NCI-H524 treated with DMSO at 0.1 percent for 48 hours (cell line): Measurements from ENCODE around the gene ZFP64.
"Not testable (repeated sequence)": the region's sequence is repeated elsewhere in the genome, so short reads cannot be mapped to it uniquely, and the experiment has no call there.

Experiments
- DNase-seq: peaks from one replicate; lab custom pipeline; 2025; lab: John Stamatoyannopoulos, UW

ZFP64 gene

GRCh38 chr20:52154575-52154974 lies 37.0 kb downstream of the ZFP64 start:
- DNase-seq, result no peak

- no peak for DNase-seq
These were observed 37.7 kb downstream of the ZFP64 start for GRCh38 chr20:52153896-52154295.

GRCh38 chr20:52152921-52153320 lies 38.7 kb downstream of the ZFP64 start:
- no peak for DNase-seq

GRCh38 chr20:52152416-52152815 lies 39.2 kb downstream of the ZFP64 start:
- no peak for DNase-seq

- DNase-seq, result peak; percentile 15
These were observed 40.9 kb downstream of the ZFP64 start for GRCh38 chr20:52150440-52151258.

- no peak for DNase-seq
These were observed 46.0 kb downstream of the ZFP64 start for GRCh38 chr20:52145587-52145986.

GRCh38 chr20:52143277-52143676 lies 48.3 kb downstream of the ZFP64 start:
- DNase-seq, result no peak

- no peak for DNase-seq
These were observed 48.8 kb downstream of the ZFP64 start for GRCh38 chr20:52142757-52143156.

GRCh38 chr20:52139986-52140385 lies 51.6 kb downstream of the ZFP64 start:
- DNase-seq, result no peak

GRCh38 chr20:52137850-52138249 lies 53.7 kb downstream of the ZFP64 start:
- no peak for DNase-seq

- DNase-seq, result not testable (repeated sequence)
These were observed 57.9 kb downstream of the ZFP64 start for GRCh38 chr20:52133714-52134113.

- DNase-seq, result no peak
These were observed 59.2 kb downstream of the ZFP64 start for GRCh38 chr20:52132337-52132736.

GRCh38 chr20:52131048-52131643 lies 60.4 kb downstream of the ZFP64 start:
- DNase-seq, result no peak

GRCh38 chr20:52130406-52130805 lies 61.2 kb downstream of the ZFP64 start:
- no peak for DNase-seq

- DNase-seq, result no peak
These were observed 62.0 kb downstream of the ZFP64 start for GRCh38 chr20:52129611-52130010.

- no peak for DNase-seq
These were observed 64.3 kb downstream of the ZFP64 start for GRCh38 chr20:52127309-52127708.

GRCh38 chr20:52124821-52125220 lies 66.8 kb downstream of the ZFP64 start:
- DNase-seq, result no peak

GRCh38 chr20:52118696-52119095 lies 72.9 kb downstream of the ZFP64 start:
- no peak for DNase-seq

GRCh38 chr20:52118016-52118623 lies 73.5 kb downstream of the ZFP64 start:
- no peak for DNase-seq

- no peak for DNase-seq
These were observed 81.1 kb downstream of the ZFP64 start for GRCh38 chr20:52110456-52110855.

GRCh38 chr20:52105442-52106422 lies 85.8 kb downstream of the ZFP64 start:
- DNase-seq, result no peak
